CD8-positive, alpha-beta memory T cell (primary cell): ENCODE measurements around the gene TSPAN19. TPM values are rescaled to one million over a fixed set of nuclear protein-coding genes. Genes with fewer than 3 reads are reported as not detected.

Experiments
- CTCF ChIA-PET: fragments of 350-600 bp; sonication (Branson Sonifier 250); formaldehyde crosslinking; loops from one replicate; lab custom pipeline; 2021; ENCODE audit warnings: antibody characterized with exemption; lab: Charles Lee
- POLR2A ChIA-PET: fragments of 350-600 bp; sonication (Branson Sonifier 250); formaldehyde crosslinking; loops from one replicate; lab custom pipeline; 2021; ENCODE audit warnings: antibody characterized with exemption; lab: Charles Lee
- DNase-seq, 5 donors: peaks; one replicate each; pipeline versions ENCODE4 v3.0.0 to v3.0.0-alpha.2; 2020 to 2022; ENCODE audit warnings: mixed read lengths in 1 of 5
- H3K27ac ChIP-seq: one replicate; pipeline ENCODE4 v1.7.0; 2013; ENCODE audit warnings: low read depth, mild to moderate bottlenecking, low read length, moderate library complexity
- H3K27me3 ChIP-seq: 2 replicates; pipeline ENCODE4 v1.7.0; 2013; ENCODE audit warnings: low read length, mild to moderate bottlenecking; ENCODE audit not compliant: insufficient read depth, poor library complexity, severe bottlenecking
- H3K36me3 ChIP-seq: 2 replicates; pipeline ENCODE4 v1.7.0; 2013; ENCODE audit warnings: mild to moderate bottlenecking, low read length, moderate library complexity; ENCODE audit not compliant: insufficient read depth
- H3K4me1 ChIP-seq: 2 replicates; pipeline ENCODE4 v1.7.0; 2013; ENCODE audit warnings: mild to moderate bottlenecking, low read length, moderate library complexity; ENCODE audit not compliant: insufficient read depth
- H3K4me3 ChIP-seq: 2 replicates; pipeline ENCODE4 v1.7.0; 2013; ENCODE audit warnings: mild to moderate bottlenecking, low read length
- H3K9me3 ChIP-seq: 2 replicates; pipeline ENCODE4 v1.7.0; 2013; ENCODE audit warnings: mild to moderate bottlenecking, low read length
- H3K27ac Mint-ChIP-seq, 8 donors: one replicate each; pipeline ENCODE4 v1.8.0; 2020 to 2021; ENCODE audit warnings: mixed read lengths in 8 of 8, mild to moderate bottlenecking in 6 of 8, inconsistent platforms in 3 of 8, moderate library complexity in 3 of 8
- H3K27me3 Mint-ChIP-seq, 2 donors: one replicate each; pipeline ENCODE4 v1.8.0; 2020 to 2021; ENCODE audit warnings: mixed read lengths in 2 of 2, mild to moderate bottlenecking in 1 of 2, moderate library complexity in 1 of 2
- H3K36me3 Mint-ChIP-seq, 3 donors: one replicate each; pipeline ENCODE4 v1.8.0; 2020 to 2021; ENCODE audit warnings: mixed read lengths in 3 of 3, inconsistent platforms in 1 of 3, mild to moderate bottlenecking in 1 of 3
- H3K4me1 Mint-ChIP-seq, 3 donors: one replicate each; pipeline ENCODE4 v1.8.0; 2020 to 2021; ENCODE audit warnings: mixed read lengths in 3 of 3, inconsistent platforms in 1 of 3, mild to moderate bottlenecking in 1 of 3
- H3K4me3 Mint-ChIP-seq, 7 donors: one replicate each; pipeline ENCODE4 v1.8.0; 2020 to 2021; ENCODE audit warnings: mixed read lengths in 7 of 7, mild to moderate bottlenecking in 6 of 7, moderate library complexity in 4 of 7, inconsistent platforms in 2 of 7
- H3K9me3 Mint-ChIP-seq, 5 donors: one replicate each; pipeline ENCODE4 v1.8.0; 2020 to 2022; ENCODE audit warnings: mixed read lengths in 5 of 5, mild to moderate bottlenecking in 3 of 5, moderate library complexity in 2 of 5, inconsistent platforms in 1 of 5
- polyA plus RNA-seq: library from polyadenylated mRNA; unstranded; fragments of 300-500 nt; fragmentation: Illumina TruSeq; gene quantifications from one replicate; pipeline ENCODE4 v1.2.3, GENCODE V29; 2021
- total RNA-seq, 2 experiments: library from RNA; stranded (reverse); gene quantifications; one replicate each; pipeline ENCODE4 v1.2.3, GENCODE V29; 2021

TSPAN19 gene
- total and polyA plus RNA-seq, 3 experiments from 2014 or later, result not detected

DNA sequence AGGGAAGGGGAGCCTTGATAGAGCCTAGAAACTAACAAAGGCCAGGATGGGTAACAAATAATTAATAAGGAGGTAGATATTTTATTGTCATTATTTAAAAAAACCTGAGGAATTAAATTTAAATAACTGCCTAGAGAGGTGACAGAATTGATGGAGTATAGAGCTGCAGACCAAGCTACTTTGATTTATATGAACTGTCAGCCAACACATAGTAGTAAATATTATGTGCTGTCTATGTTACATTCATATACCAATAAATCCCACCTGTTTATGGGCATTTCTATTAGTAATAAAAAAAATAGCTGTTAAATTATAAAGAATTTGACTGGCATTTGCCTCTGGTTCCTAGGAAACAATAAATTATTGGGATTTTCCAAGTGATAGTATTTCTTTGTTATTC lies 37.7 kb downstream of the TSPAN19 start:
- no peaks in the 10 kb centered on the region for H3K36me3 Mint-ChIP-seq
- Histone ChIP-seq H3K36me3 (no peaks in the 10 kb centered on the region), H3K27ac (no peak overlapping the region), H3K4me3 (no peak overlapping the region), H3K9me3 (no peaks in the 10 kb centered on the region), H3K27me3 (no peaks in the 10 kb centered on the region), H3K4me1 (no peaks in the 10 kb centered on the region)
- DNase-seq, result no peak
- H3K4me3 Mint-ChIP-seq, result no peak overlapping the region
- ChIA-PET POLR2A (no interaction called here), CTCF (no interaction called here)
- peaks cover 0 to 1% of the 10 kb centered on the region in 2 donors for H3K27me3 Mint-ChIP-seq
- H3K9me3 Mint-ChIP-seq, result peaks cover 0 to 11% (median 8%) of the 10 kb centered on the region in 5 donors
- H3K4me1 Mint-ChIP-seq, result peaks cover 0 to 6% (median 0%) of the 10 kb centered on the region in 3 donors
- no peak overlapping the region for H3K27ac Mint-ChIP-seq

DNA sequence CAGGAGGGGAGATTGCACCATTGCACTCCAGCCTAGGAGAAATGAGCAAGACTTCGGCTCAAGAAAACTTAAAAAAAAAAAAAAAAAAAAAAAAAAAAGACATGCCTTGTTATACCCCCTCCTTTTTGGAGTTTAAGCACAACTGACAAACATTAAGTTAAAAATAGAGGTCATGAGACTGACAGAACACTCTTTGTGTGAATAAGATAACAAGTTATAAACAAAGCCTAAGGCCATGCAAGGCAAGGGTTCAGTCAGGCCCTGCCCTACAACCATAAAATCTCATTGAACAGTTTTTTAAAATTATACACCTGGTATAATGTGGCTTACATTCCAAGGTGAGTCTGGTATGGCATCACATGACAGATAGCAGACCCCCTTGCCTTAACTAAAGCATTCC lies 39.3 kb downstream of the TSPAN19 start:
- no peak overlapping the region for H3K27ac ChIP-seq
- no peaks in the 10 kb centered on the region for H3K27me3 ChIP-seq
- H3K4me1 ChIP-seq, result no peaks in the 10 kb centered on the region
- Mint-ChIP-seq H3K9me3 (peaks cover 0 to 11% (median 8%) of the 10 kb centered on the region in 5 donors), H3K27ac (no peak overlapping the region), H3K36me3 (no peaks in the 10 kb centered on the region), H3K27me3 (no peaks in the 10 kb centered on the region), H3K4me3 (no peak overlapping the region), H3K4me1 (peaks cover 0 to 6% (median 0%) of the 10 kb centered on the region in 3 donors)
- ChIA-PET CTCF (no interaction called here), POLR2A (no interaction called here)
- H3K9me3 ChIP-seq, result no peaks in the 10 kb centered on the region
- no peak for DNase-seq
- H3K36me3 ChIP-seq, result no peaks in the 10 kb centered on the region
- H3K4me3 ChIP-seq, result no peak overlapping the region

DNA sequence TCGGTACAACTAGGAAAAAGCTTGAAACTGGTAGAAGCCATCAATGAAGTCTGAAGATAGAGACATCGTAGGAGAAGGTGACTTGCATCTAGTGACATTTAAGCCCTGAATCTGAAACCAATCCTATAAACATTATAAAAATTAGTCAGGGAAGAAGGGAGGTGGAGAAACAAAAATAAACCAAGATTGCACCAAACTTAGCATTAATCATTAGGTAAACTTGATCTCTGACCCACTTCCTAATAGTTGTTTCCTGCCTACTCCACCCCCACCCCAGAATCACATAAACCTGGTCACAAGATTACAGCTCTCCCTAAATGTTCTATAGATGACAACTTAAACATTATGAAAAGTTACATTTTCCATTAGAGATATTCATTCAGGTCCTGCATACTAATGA lies 40.4 kb downstream of the TSPAN19 start:
- Mint-ChIP-seq H3K9me3 (peaks cover 0 to 11% (median 8%) of the 10 kb centered on the region in 5 donors), H3K36me3 (no peaks in the 10 kb centered on the region), H3K4me3 (no peak overlapping the region), H3K27ac (peak overlapping the region in 1 of 8 donors; percentile 44), H3K4me1 (peaks cover 0 to 6% (median 0%) of the 10 kb centered on the region in 3 donors), H3K27me3 (no peaks in the 10 kb centered on the region)
- CTCF ChIA-PET, result no interaction called here
- Histone ChIP-seq H3K9me3 (no peaks in the 10 kb centered on the region), H3K27ac (no peak overlapping the region), H3K4me1 (no peaks in the 10 kb centered on the region), H3K27me3 (no peaks in the 10 kb centered on the region), H3K4me3 (no peak overlapping the region), H3K36me3 (no peaks in the 10 kb centered on the region)
- DNase-seq, result no peak
- POLR2A ChIA-PET, result no interaction called here

DNA sequence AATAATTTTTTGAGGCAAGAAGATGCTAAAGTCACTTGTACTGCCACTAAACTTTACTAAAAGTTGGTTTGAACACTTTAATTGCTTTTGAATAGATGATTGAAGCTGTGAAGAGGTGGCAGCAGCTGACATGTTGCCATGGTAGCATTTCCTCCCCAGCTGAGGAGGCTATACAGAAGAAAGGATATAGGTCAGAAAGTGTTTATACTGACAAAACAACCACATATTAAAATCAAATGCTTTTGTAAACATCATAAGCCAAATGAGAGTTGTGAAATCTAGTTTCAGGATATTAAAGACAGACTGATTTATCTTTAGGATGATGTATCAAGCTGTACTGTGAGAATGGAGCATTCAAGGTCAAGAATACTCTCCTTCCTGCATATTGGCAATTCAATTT lies 41.7 kb downstream of the TSPAN19 start:
- no peaks in the 10 kb centered on the region for H3K36me3 Mint-ChIP-seq
- H3K27me3 Mint-ChIP-seq, result no peaks in the 10 kb centered on the region
- no peak overlapping the region for H3K4me3 Mint-ChIP-seq
- POLR2A ChIA-PET, result no interaction called here
- Histone ChIP-seq H3K36me3 (no peaks in the 10 kb centered on the region), H3K27ac (no peak overlapping the region), H3K27me3 (no peaks in the 10 kb centered on the region), H3K9me3 (no peaks in the 10 kb centered on the region), H3K4me3 (no peak overlapping the region), H3K4me1 (no peaks in the 10 kb centered on the region)
- CTCF ChIA-PET, result no interaction called here
- H3K4me1 Mint-ChIP-seq, result peaks cover 0 to 6% (median 0%) of the 10 kb centered on the region in 3 donors
- H3K27ac Mint-ChIP-seq, result peak overlapping the region in 4 of 8 donors; percentile 22 to 94 (median 69)
- peak in 2 of 5 donors; percentile 10 to 16 for DNase-seq
- peaks cover 0 to 11% (median 8%) of the 10 kb centered on the region in 5 donors for H3K9me3 Mint-ChIP-seq

GRCh38 chr12:84986586-84986985 lies 49.5 kb downstream of the TSPAN19 start:
- H3K27ac Mint-ChIP-seq, result no peak overlapping the region

DNA sequence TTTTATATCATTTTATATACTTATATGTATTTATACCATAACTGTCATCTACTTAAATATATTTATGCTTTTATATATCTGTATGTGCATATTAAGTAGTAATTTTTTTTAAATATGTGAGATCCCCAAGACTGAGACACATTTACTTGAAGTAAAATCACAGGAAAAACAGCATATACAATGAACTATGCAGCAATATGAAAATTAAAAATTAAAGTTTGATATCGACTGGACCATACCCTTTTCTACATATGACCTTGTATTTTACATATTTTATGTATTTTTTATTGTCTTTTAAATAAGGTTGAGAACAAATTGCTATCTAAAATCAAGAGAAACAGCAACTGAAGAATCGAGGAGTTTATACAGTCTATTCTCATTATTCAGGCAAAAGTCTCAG lies 50.0 kb downstream of the TSPAN19 start:
- Mint-ChIP-seq H3K36me3 (no peaks in the 10 kb centered on the region), H3K4me1 (no peaks in the 10 kb centered on the region), H3K4me3 (no peak overlapping the region), H3K27me3 (no peaks in the 10 kb centered on the region), H3K27ac (no peak overlapping the region), H3K9me3 (peaks cover 0 to 3% (median 0%) of the 10 kb centered on the region in 5 donors)
- CTCF ChIA-PET, result interaction anchor here (0.6 kb wide), 1 partner anchor 49 kb away, joined by 3 read pairs; no protein-coding TSS in a partner anchor
- H3K27me3 ChIP-seq, result no peaks in the 10 kb centered on the region
- no peak overlapping the region for H3K27ac ChIP-seq
- no peaks in the 10 kb centered on the region for H3K4me1 ChIP-seq
- no peaks in the 10 kb centered on the region for H3K36me3 ChIP-seq
- DNase-seq, result no peak
- H3K4me3 ChIP-seq, result no peak overlapping the region
- H3K9me3 ChIP-seq, result no peaks in the 10 kb centered on the region
- POLR2A ChIA-PET, result no interaction called here

More at GRCh38 chr12:84986586-84986985, 49.5 kb downstream of the TSPAN19 start:
- CTCF ChIA-PET, result interaction anchor here (0.6 kb wide), 1 partner anchor 48 kb away, joined by 3 read pairs; no protein-coding TSS in a partner anchor
- no peak overlapping the region for H3K27ac ChIP-seq
- H3K4me3 ChIP-seq, result no peak overlapping the region
- H3K36me3 ChIP-seq, result no peaks in the 10 kb centered on the region
- no peak overlapping the region for H3K4me3 Mint-ChIP-seq
- H3K27me3 Mint-ChIP-seq, result no peaks in the 10 kb centered on the region
- H3K27me3 ChIP-seq, result no peaks in the 10 kb centered on the region
- peaks cover 0 to under 1% (median 0%) of the 10 kb centered on the region in 5 donors for H3K9me3 Mint-ChIP-seq
- no peaks in the 10 kb centered on the region for H3K9me3 ChIP-seq
- no peaks in the 10 kb centered on the region for H3K4me1 ChIP-seq
- H3K4me1 Mint-ChIP-seq, result no peaks in the 10 kb centered on the region
- DNase-seq, result no peak
- H3K36me3 Mint-ChIP-seq, result no peaks in the 10 kb centered on the region
- POLR2A ChIA-PET, result no interaction called here

DNA sequence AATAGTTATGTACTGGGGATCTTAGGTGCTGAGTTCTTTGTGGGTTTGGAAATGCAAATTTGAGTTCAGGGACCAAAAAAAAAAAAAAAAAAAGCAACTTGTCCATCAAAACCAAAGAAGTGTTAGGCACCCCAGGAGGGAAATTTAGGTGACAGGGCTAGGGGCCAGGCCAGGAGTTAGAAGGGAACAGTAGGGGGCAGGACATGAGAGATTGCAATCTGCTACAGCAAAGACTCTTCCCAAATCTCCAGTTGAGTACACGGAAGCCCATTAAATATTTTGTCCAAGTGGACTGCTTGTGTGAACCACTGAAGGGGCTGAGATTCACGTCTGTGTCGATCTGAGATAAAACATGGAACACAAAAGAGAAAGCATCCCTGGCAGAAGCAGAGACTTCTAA lies 52.8 kb downstream of the TSPAN19 start:
- no peaks in the 10 kb centered on the region for H3K27me3 Mint-ChIP-seq
- H3K9me3 Mint-ChIP-seq, result peaks cover 0 to 3% (median 0%) of the 10 kb centered on the region in 5 donors
- Histone ChIP-seq H3K27ac (no peak overlapping the region), H3K27me3 (no peaks in the 10 kb centered on the region), H3K9me3 (no peaks in the 10 kb centered on the region), H3K36me3 (no peaks in the 10 kb centered on the region), H3K4me1 (no peaks in the 10 kb centered on the region), H3K4me3 (no peak overlapping the region)
- POLR2A ChIA-PET, result no interaction called here
- H3K4me1 Mint-ChIP-seq, result no peaks in the 10 kb centered on the region
- CTCF ChIA-PET, result no interaction called here
- no peaks in the 10 kb centered on the region for H3K36me3 Mint-ChIP-seq
- H3K27ac Mint-ChIP-seq, result no peak overlapping the region
- H3K4me3 Mint-ChIP-seq, result no peak overlapping the region
- DNase-seq, result no peak

- no peaks in the 10 kb centered on the region for H3K27me3 ChIP-seq
- no peak overlapping the region for H3K27ac Mint-ChIP-seq
- POLR2A ChIA-PET, result no interaction called here
These were observed 53.2 kb downstream of the TSPAN19 start for GRCh38 chr12:84982888-84983287.

More at GRCh38 chr12:84982888-84983287, 53.2 kb downstream of the TSPAN19 start:
- CTCF ChIA-PET, result no interaction called here
- H3K9me3 Mint-ChIP-seq, result peaks cover 0 to 3% (median 0%) of the 10 kb centered on the region in 5 donors
- Histone ChIP-seq H3K9me3 (no peaks in the 10 kb centered on the region), H3K27ac (no peak overlapping the region), H3K36me3 (no peaks in the 10 kb centered on the region), H3K4me3 (no peak overlapping the region), H3K4me1 (no peaks in the 10 kb centered on the region)
- no peak overlapping the region for H3K4me3 Mint-ChIP-seq
- no peaks in the 10 kb centered on the region for H3K4me1 Mint-ChIP-seq
- no peaks in the 10 kb centered on the region for H3K36me3 Mint-ChIP-seq
- H3K27me3 Mint-ChIP-seq, result no peaks in the 10 kb centered on the region
- no peak for DNase-seq
